Nephron (organoid): ENCODE measurements around the gene PKP4.

ENCODE experiments used
- H3K27ac Mint-ChIP-seq, 3 experiments: 2 replicates each; pipeline ENCODE4 v1.8.0; 2020; ENCODE audit warnings: mixed read lengths in 3 of 3, mild to moderate bottlenecking in 2 of 3, moderate library complexity in 1 of 3
- H3K27me3 Mint-ChIP-seq: 2 replicates; pipeline ENCODE4 v1.8.0; 2021; ENCODE audit warnings: low read depth, mild to moderate bottlenecking, moderate library complexity, mixed read lengths
- H3K36me3 Mint-ChIP-seq: 2 replicates; pipeline ENCODE4 v1.8.0; 2020; ENCODE audit warnings: low read depth, mixed read lengths
- H3K4me1 Mint-ChIP-seq: 2 replicates; pipeline ENCODE4 v1.8.0; 2020; ENCODE audit warnings: mixed read lengths
- H3K4me3 Mint-ChIP-seq, 3 experiments: 2 replicates each; pipeline ENCODE4 v1.8.0; 2020; ENCODE audit warnings: mild to moderate bottlenecking in 3 of 3, mixed read lengths in 3 of 3, moderate library complexity in 2 of 3
- H3K9me3 Mint-ChIP-seq: 2 replicates; pipeline ENCODE4 v1.8.0; 2020; ENCODE audit warnings: mixed read lengths
- TF ChIP-seq, protein P1 (sequence below), 3 experiments: fragments of 200-600 bp; sonication (generic); IDR thresholded peaks; one replicate each; pipeline ENCODE4 v1.5.0; 2021; ENCODE audit warnings: antibody characterized with exemption in 3 of 3; ENCODE audit not compliant: unreplicated experiment in 3 of 3

PKP4 gene

DNA sequence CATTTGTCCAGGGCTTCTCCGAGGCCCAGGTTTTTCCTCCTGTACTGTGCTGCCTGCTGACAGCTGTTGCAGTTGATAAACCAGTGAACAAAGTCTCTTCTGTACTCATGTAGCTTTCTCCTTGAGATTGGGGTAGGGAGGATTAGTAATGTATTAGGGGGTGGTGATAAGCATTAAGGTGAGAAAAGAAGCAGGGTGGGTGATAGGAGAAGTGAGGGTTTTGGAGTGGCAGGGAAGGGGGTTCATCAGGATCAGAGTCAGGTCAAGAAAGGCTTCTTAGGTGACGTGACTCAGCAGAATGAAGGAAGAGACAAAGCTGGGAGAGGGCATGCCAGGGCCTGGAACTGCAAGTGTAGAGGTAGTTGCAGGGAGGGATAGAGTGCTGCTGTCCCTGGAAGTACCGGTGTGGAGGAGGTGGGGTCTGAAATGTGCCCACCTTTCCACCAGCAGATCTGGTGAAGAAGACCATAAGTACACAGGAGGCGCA is 48.7 kb downstream of the PKP4 start:
- Mint-ChIP-seq H3K4me3 (no peak overlapping the region), H3K27me3 (no peaks in the 10 kb centered on the region), H3K4me1 (peaks cover 54% of the 10 kb centered on the region), H3K36me3 (peaks cover 8% of the 10 kb centered on the region), H3K9me3 (no peaks in the 10 kb centered on the region), H3K27ac (peak overlapping the region; percentile 58 to 64 (median 62))
- TF ChIP-seq, protein P1, sequence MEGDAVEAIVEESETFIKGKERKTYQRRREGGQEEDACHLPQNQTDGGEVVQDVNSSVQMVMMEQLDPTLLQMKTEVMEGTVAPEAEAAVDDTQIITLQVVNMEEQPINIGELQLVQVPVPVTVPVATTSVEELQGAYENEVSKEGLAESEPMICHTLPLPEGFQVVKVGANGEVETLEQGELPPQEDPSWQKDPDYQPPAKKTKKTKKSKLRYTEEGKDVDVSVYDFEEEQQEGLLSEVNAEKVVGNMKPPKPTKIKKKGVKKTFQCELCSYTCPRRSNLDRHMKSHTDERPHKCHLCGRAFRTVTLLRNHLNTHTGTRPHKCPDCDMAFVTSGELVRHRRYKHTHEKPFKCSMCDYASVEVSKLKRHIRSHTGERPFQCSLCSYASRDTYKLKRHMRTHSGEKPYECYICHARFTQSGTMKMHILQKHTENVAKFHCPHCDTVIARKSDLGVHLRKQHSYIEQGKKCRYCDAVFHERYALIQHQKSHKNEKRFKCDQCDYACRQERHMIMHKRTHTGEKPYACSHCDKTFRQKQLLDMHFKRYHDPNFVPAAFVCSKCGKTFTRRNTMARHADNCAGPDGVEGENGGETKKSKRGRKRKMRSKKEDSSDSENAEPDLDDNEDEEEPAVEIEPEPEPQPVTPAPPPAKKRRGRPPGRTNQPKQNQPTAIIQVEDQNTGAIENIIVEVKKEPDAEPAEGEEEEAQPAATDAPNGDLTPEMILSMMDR (IDR thresholded peaks at IDR 0.05; ENCODE audit: unreplicated experiment in 3 of 3): no peak

DNA sequence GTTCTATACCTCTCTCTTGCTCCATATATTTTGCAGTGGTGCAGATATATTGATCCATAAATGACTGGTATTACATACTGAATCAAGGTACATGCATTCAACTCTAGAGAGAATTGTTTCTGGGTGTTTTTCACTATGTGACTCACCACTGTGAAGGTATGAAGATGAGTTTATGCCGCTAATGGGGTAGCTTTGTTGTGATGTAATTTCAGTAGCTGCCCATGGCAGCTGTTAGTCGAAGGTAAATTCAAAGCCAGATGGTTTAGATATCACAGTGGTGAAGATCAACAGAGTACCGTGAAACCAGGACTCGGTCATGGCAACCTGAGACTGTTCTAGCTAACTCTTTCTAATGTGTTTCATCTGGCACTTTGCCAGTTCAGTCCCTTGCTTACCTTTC is 50.4 kb downstream of the PKP4 start:
- peak overlapping the region in 2 of 3 experiments; percentile 60 for H3K27ac Mint-ChIP-seq
- H3K36me3 Mint-ChIP-seq: peaks cover 5% of the 10 kb centered on the region
- peaks cover 41% of the 10 kb centered on the region for H3K4me1 Mint-ChIP-seq
- H3K4me3 Mint-ChIP-seq: no peak overlapping the region
- no peaks in the 10 kb centered on the region for H3K9me3 Mint-ChIP-seq
- H3K27me3 Mint-ChIP-seq: no peaks in the 10 kb centered on the region
- TF ChIP-seq, protein P1 (IDR thresholded peaks at IDR 0.05; ENCODE audit: unreplicated experiment in 3 of 3): no peak

DNA sequence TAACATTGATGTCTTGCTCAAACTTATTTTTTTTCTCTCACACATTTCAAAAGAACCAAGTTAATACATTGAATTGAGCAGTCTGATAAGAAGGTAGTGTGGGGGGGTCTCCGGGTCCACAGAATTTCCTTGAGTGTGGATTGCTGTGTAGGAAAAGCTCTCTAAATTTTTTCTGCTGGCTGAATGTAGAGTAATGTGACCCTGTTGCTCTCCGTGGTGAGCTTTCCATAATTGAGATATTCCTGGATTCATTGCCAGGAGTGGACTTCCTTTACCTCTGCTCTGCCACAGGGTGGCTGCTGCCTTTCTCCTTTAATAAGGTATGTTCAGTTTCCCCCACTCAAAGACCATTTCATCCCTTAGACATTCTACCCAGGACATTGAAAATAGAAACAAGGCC is 50.9 kb downstream of the PKP4 start:
- H3K27ac Mint-ChIP-seq: peak overlapping the region; percentile 4 to 31 (median 14)
- no peaks in the 10 kb centered on the region for H3K9me3 Mint-ChIP-seq
- no peaks in the 10 kb centered on the region for H3K27me3 Mint-ChIP-seq
- TF ChIP-seq, protein P1 (IDR thresholded peaks at IDR 0.05; ENCODE audit: unreplicated experiment in 3 of 3): no peak
- peaks cover 5% of the 10 kb centered on the region for H3K36me3 Mint-ChIP-seq
- peaks cover 38% of the 10 kb centered on the region for H3K4me1 Mint-ChIP-seq
- H3K4me3 Mint-ChIP-seq: no peak overlapping the region

DNA sequence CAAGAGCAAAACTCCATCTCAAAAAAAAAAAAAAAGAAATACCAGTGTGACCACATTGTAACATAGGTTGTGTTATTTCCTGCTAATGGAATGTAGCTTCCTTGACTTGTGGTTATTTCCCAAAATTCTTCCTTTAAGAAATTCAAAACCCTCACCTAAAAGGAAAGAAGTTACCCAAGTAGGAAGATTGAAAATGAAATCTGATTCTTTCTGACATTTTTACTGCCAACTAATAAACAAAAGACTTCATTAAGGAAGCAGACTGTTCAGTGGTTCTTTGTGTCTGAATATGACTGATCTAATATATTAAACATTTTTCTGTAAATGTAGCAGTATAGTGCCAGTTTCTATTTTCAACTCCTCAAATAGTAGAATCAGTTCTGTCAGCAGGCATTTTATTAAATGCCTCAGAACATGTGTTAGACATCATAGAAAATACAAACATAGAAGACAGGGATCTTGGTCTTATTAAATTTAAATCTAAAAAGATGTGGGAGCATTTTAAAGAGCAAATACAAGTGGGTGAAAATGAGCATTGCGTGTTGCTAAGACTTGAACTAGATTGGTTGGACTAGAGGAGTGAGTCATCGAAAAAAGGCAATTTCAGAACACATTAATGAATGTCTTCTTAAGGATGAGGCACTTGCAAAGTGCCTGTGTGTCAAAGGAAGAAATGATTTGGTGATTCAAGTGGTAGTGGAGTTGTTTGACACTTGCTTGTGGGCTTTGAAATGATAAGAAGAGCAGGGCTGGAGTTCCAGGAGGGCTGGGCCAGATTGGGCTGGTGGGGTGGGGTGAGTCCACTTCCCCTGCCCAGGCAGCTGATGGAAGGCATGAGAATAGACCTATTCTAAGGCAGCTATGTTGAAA is 53.4 kb downstream of the PKP4 start:
- Mint-ChIP-seq H3K36me3 (peaks cover 13% of the 10 kb centered on the region), H3K27me3 (no peaks in the 10 kb centered on the region), H3K4me3 (no peak overlapping the region)

DNA sequence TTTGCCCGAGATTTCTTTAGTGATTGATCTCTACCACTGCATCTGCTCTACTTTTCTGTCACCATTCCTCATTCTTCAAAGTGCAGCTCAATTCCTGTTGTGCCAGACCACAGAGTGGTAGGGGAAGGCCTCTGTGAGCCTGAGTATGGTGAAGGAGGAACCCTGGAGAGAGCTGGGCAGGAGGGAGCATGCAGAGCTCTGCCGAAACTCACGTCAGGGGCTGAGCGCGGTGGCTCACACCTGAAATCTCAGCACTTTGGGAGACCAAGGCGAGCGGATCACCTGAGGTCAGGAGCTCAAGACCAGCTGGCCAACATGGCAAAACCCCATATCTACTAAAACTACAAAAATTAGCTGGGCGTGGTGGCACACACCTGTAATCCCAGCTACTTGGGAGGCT is 54.1 kb downstream of the PKP4 start:
- H3K4me3 Mint-ChIP-seq: no peak overlapping the region
- no peaks in the 10 kb centered on the region for H3K9me3 Mint-ChIP-seq
- TF ChIP-seq, protein P1 (IDR thresholded peaks at IDR 0.05; ENCODE audit: unreplicated experiment in 3 of 3): no peak
- no peaks in the 10 kb centered on the region for H3K27me3 Mint-ChIP-seq
- H3K4me1 Mint-ChIP-seq: peaks cover 14% of the 10 kb centered on the region
- H3K27ac Mint-ChIP-seq: no peak overlapping the region
- H3K36me3 Mint-ChIP-seq: peaks cover 13% of the 10 kb centered on the region

More for the DNA sequence above, 53.4 kb downstream of the PKP4 start:
- H3K27ac Mint-ChIP-seq: peak overlapping the region in 1 of 3 experiments; percentile 3
- H3K4me1 Mint-ChIP-seq: peaks cover 19% of the 10 kb centered on the region
- TF ChIP-seq, protein P1 (IDR thresholded peaks at IDR 0.05; ENCODE audit: unreplicated experiment in 3 of 3): no peak
- no peaks in the 10 kb centered on the region for H3K9me3 Mint-ChIP-seq
